HepG2 (cell line): ENCODE results near the gene CCL13. TPM values are rescaled to one million over a fixed set of nuclear protein-coding genes. Genes with fewer than 3 reads are reported as not detected.

Experiments used
- ATAC-seq: fragments of 200-7000 bp; cut with Tn5 transposase; 3 replicates; pipeline ENCODE4 v1.9.1; 2020; ENCODE audit warnings: mild to moderate bottlenecking, moderate library complexity
- BruUV-seq: library from RNA; stranded (reverse); fragments of 400-500 nt; replicated peaks from 2 replicates; lab custom pipeline; 2021; lab: Mats Ljungman, UMichigan
- CTCF ChIA-PET: fragments of 300-600 bp; formaldehyde crosslinking; extraction: SDS; loops from one replicate; lab custom pipeline; 2021; ENCODE audit warnings: low total read pairs, inconsistent platforms, low intra/inter-chr PET ratio; lab: Yijun Ruan, JAX
- POLR2A ChIA-PET: fragments of 350-600 bp; sonication (Branson Sonifier 250); formaldehyde crosslinking; loops from one replicate; lab custom pipeline; 2020; ENCODE audit warnings: antibody characterized with exemption, inconsistent platforms; lab: Yijun Ruan, JAX
- DNase-seq: peaks from one replicate; pipeline ENCODE4 v3.0.0-alpha.2; 2015; ENCODE audit warnings: low spot score
- FAIRE-seq: peaks from 3 replicates; lab custom pipeline; 2011; peaks lifted over from hg19 to GRCh38; lab: Jason Lieb, UNC
- H2AFZ ChIP-seq: one replicate; pipeline ENCODE4 v1.6.1; 2011; ENCODE audit warnings: low read length, inconsistent platforms
- H3K27ac ChIP-seq: fragments of 300-600 bp; 3 replicates; pipeline ENCODE4 v1.8.0; 2011; ENCODE audit warnings: mixed run types, mild to moderate bottlenecking, mixed read lengths, low read length, inconsistent platforms; ENCODE audit not compliant: insufficient read depth; ENCODE audit errors: extremely low read length
- H3K27me3 ChIP-seq, 2 experiments: fragments of 200-600 bp in 1 of 2; 2 replicates in 1 of 2; 3 replicates in 1 of 2; pipeline versions ENCODE4 v1.6.0 to v1.8.0; 2011; ENCODE audit warnings: low read length in 2 of 2, mild to moderate bottlenecking in 2 of 2, moderate library complexity in 2 of 2, inconsistent platforms in 1 of 2; ENCODE audit not compliant: insufficient read depth in 2 of 2, control insufficient read depth in 1 of 2
- H3K36me3 ChIP-seq, 2 experiments: fragments of 200-600 bp in 1 of 2; replicated peaks in 1 of 2; 2 replicates in 1 of 2; 3 replicates in 1 of 2; pipeline versions ENCODE4 v1.5.1 to v1.8.0; 2011; ENCODE audit warnings: low read length in 2 of 2, inconsistent platforms in 1 of 2; ENCODE audit not compliant: insufficient read depth in 2 of 2, control insufficient read depth in 1 of 2
- H3K4me1 ChIP-seq: 2 replicates; pipeline ENCODE4 v1.5.1; 2012; ENCODE audit warnings: low read length, inconsistent platforms; ENCODE audit not compliant: insufficient read depth
- H3K4me2 ChIP-seq: 2 replicates; pipeline ENCODE4 v1.6.0; 2011; ENCODE audit warnings: low read depth, low read length, inconsistent platforms
- H3K4me3 ChIP-seq, 3 experiments: fragments of 200-600 bp in 1 of 3; sonication (generic), shearing (Covaris generic) in 1 of 3; replicated peaks in 1 of 3; 2 replicates each; pipeline ENCODE4 v1.5.1; 2011 to 2016; ENCODE audit warnings: low read length in 3 of 3, inconsistent platforms in 2 of 3, low read depth in 2 of 3, mild to moderate bottlenecking in 2 of 3, control low read depth in 1 of 3, mixed read lengths in 1 of 3; ENCODE audit not compliant: insufficient read depth in 1 of 3
- H3K79me2 ChIP-seq: one replicate; pipeline ENCODE4 v1.6.1; 2011; ENCODE audit warnings: low read length, inconsistent platforms; ENCODE audit not compliant: insufficient read depth
- H3K9ac ChIP-seq: 2 replicates; pipeline ENCODE4 v1.6.0; 2011; ENCODE audit warnings: mild to moderate bottlenecking, low read depth, low read length, inconsistent platforms; ENCODE audit not compliant: insufficient read depth
- H3K9me3 ChIP-seq: 2 replicates; pipeline ENCODE4 v1.5.1; 2012; ENCODE audit warnings: mild to moderate bottlenecking, low read length
- H4K20me1 ChIP-seq: 2 replicates; pipeline ENCODE4 v1.6.0; 2011; ENCODE audit warnings: inconsistent platforms, mild to moderate bottlenecking, low read length, moderate library complexity; ENCODE audit not compliant: insufficient read depth
- ATAD3A ChIP-seq: sonication (generic); formaldehyde crosslinking; IDR thresholded peaks from 2 replicates; pipeline ENCODE4 v1.4.0; 2020; ENCODE audit warnings: missing genetic modification reagents
- FOSL1 ChIP-seq: sonication (generic); formaldehyde crosslinking; IDR thresholded peaks from 2 replicates; pipeline ENCODE4 v1.9.0; 2021; ENCODE audit warnings: missing genetic modification reagents, borderline replicate concordance
- FOXP1 ChIP-seq, 2 experiments: fragments of 450-650 bp in 1 of 2; IDR thresholded peaks; 2 replicates each; pipeline ENCODE4 v1.6.1; 2017 to 2018; ENCODE audit warnings: antibody characterized with exemption in 1 of 2
- ISX ChIP-seq: sonication (generic); formaldehyde crosslinking; conservative IDR thresholded peaks from 2 replicates; pipeline ENCODE4 v1.5.0; 2020; ENCODE audit warnings: missing genetic modification reagents
- KAT8 ChIP-seq: IDR thresholded peaks from 2 replicates; pipeline ENCODE4 v1.6.1; 2016; ENCODE audit warnings: missing genetic modification reagents, missing compliant biosample characterization
- MIER2 ChIP-seq: IDR thresholded peaks from 2 replicates; pipeline ENCODE4 v1.6.1; 2016; ENCODE audit warnings: missing biosample characterization, missing genetic modification reagents
- NCOA1 ChIP-seq: sonication (generic); formaldehyde crosslinking; IDR thresholded peaks from 2 replicates; pipeline ENCODE4 v1.9.0; 2021; ENCODE audit warnings: missing genetic modification reagents
- PAXIP1 ChIP-seq: sonication (generic); formaldehyde crosslinking; conservative IDR thresholded peaks from 2 replicates; pipeline ENCODE4 v1.4.0; 2020; ENCODE audit warnings: mild to moderate bottlenecking, missing genetic modification reagents, moderate library complexity
- POLR2G ChIP-seq: fragments of 200-400 bp; formaldehyde crosslinking; IDR thresholded peaks from 2 replicates; pipeline ENCODE4 v1.6.1; 2018; ENCODE audit warnings: mild to moderate bottlenecking, low read depth, low read length, moderate library complexity
- SMARCE1 ChIP-seq: fragments of 450-650 bp; IDR thresholded peaks from 2 replicates; pipeline ENCODE4 v1.6.1; 2017; ENCODE audit warnings: borderline replicate concordance
- TEAD3 ChIP-seq: optimal IDR thresholded peaks from 2 replicates; pipeline ENCODE3; 2016; ENCODE audit warnings: borderline replicate concordance
- ZFP1 ChIP-seq: IDR thresholded peaks from 2 replicates; pipeline ENCODE4 v1.6.1; 2016
- ZFP90 ChIP-seq: sonication (generic); formaldehyde crosslinking; IDR thresholded peaks from 2 replicates; pipeline ENCODE4 v1.8.0; 2022; ENCODE audit warnings: missing genetic modification reagents, mild to moderate bottlenecking, inconsistent platforms, borderline replicate concordance
- ZNF292 ChIP-seq: sonication (generic); formaldehyde crosslinking; IDR thresholded peaks from 2 replicates; pipeline ENCODE4 v1.8.1; 2022; ENCODE audit warnings: mild to moderate bottlenecking, low read depth, missing genetic modification reagents, borderline replicate concordance
- WGBS: methylation state at CpG from one replicate; pipeline ENCODE4 v1.1.6; 2017; ENCODE audit warnings: low lambda C conversion rate; 5-methylcytosine and 5-hydroxymethylcytosine counted together
- in situ Hi-C: cut with HindIII; loops from 2 replicates; pipeline ENCODE4 v1.10.0; 2017; ENCODE audit warnings: low pct_unique_long_range_greater_than_20kb; ENCODE audit not compliant: extremely low pct_ligation_motif_present
- intact Hi-C: fragments of 100-400 bp; cut with micrococcal nuclease; formaldehyde crosslinking; loops from one replicate; pipeline ENCODE4 v1.10.0; 2022; ENCODE audit not compliant: unreplicated experiment
- polyA plus RNA-seq, 8 experiments: library from polyadenylated mRNA; depleted of rRNA in 3 of 8; stranded (reverse) in 7 of 8; unstranded in 1 of 8; fragments of >200 nt; fragmentation: Illumina TruSeq in 4 of 8; extraction: Trizol in 4 of 8; gene quantifications; 2 replicates each; pipeline versions ENCODE4 v1.2.1 to v1.2.3, GENCODE V29; 2011 to 2016; ENCODE audit warnings: low read depth in 4 of 8, missing spikeins in 1 of 8, mixed read lengths in 1 of 8; ENCODE audit not compliant: insufficient read depth in 1 of 8
- total RNA-seq, 5 experiments: library from RNA; depleted of rRNA; stranded (reverse); fragments of >200 nt; fragmentation: Illumina TruSeq; extraction: Trizol; gene quantifications; 2 replicates each; pipeline ENCODE4 v1.2.3, GENCODE V29; 2016; ENCODE audit warnings: low read depth in 1 of 5

CCL13 gene
- total and polyA plus RNA-seq, 2 of the 13 experiments (the other 11 are each of a cell fraction or from before 2014, with no cell fraction given): not detected

GRCh38 chr17:34371405-34372100 is 15.3 kb downstream of the CCL13 start:
- intact Hi-C loops: no loop called here

GRCh38 chr17:34374457-34374856 is 18.2 kb downstream of the CCL13 start:
- no peak overlapping the region for H3K27ac ChIP-seq
- DNase-seq (no peak), ATAC-seq (no peak), FAIRE-seq (no peak)
- H3K9ac ChIP-seq: no peak overlapping the region
- H3K36me3 ChIP-seq: no peaks in the 10 kb centered on the region
- H2AFZ ChIP-seq: no peak overlapping the region
- no peak overlapping the region for H3K4me3 ChIP-seq
- H3K9me3 ChIP-seq: no peaks in the 10 kb centered on the region
- in situ Hi-C loops: no loop called here
- no peaks in the 10 kb centered on the region; a peak in 1 of 5 replicates for H3K27me3 ChIP-seq
- no peak overlapping the region for H3K4me2 ChIP-seq
- POLR2A ChIA-PET: no interaction called here
- H3K4me1 ChIP-seq: no peaks in the 10 kb centered on the region
- intact Hi-C loops: no loop called here
- H3K79me2 ChIP-seq: no peaks in the 10 kb centered on the region
- TF ChIP-seq SMARCE1 (no peak), MIER2 (CRISPR knock-in tag) (no peak), ATAD3A (CRISPR knock-in tag) (no peak), ZNF292 (CRISPR knock-in tag) (no peak), KAT8 (CRISPR knock-in tag) (no peak), PAXIP1 (CRISPR knock-in tag) (no peak), ZFP1 (CRISPR knock-in tag) (no peak), POLR2G (no peak), ISX (CRISPR knock-in tag) (no peak), FOSL1 (CRISPR knock-in tag) (no peak), ZFP90 (CRISPR knock-in tag) (no peak), FOXP1 (IDR thresholded peaks at IDR 0.05) (no peak), FOXP1 (CRISPR knock-in tag; IDR thresholded peaks at IDR 0.05) (no peak)
- no peaks in the 10 kb centered on the region for H4K20me1 ChIP-seq
- CTCF ChIA-PET: no interaction called here
- 21% methylated on average over 5 of the region's 5 CpGs for WGBS
- BruUV-seq: no TSS peak

More at GRCh38 chr17:34371405-34372100, 15.3 kb downstream of the CCL13 start:
- Histone ChIP-seq H3K79me2 (no peaks in the 10 kb centered on the region), H3K4me2 (no peak overlapping the region), H4K20me1 (no peaks in the 10 kb centered on the region), H3K36me3 (no peaks in the 10 kb centered on the region)
- CTCF ChIA-PET: no interaction called here
- no TSS peak for BruUV-seq
- TF ChIP-seq TEAD3 (CRISPR knock-in tag): no peak
- no peak for TF ChIP-seq NCOA1 (CRISPR knock-in tag)
- TF ChIP-seq, all 625 proteins: peak for 0
- Histone ChIP-seq H3K4me3 (no peak overlapping the region), H3K9ac (no peak overlapping the region), H3K27me3 (peaks cover 0 to 7% of the 10 kb centered on the region in 2 experiments; a peak in 1 of 5 replicates), H2AFZ (no peak overlapping the region), H3K9me3 (no peaks in the 10 kb centered on the region), H3K4me1 (0 out of 2 replicates have a peak, but pooled peaks cover 7% of the 10 kb centered on the region), H3K27ac (no peak overlapping the region)
- POLR2A ChIA-PET: no interaction called here
- ATAC-seq: no peak
- DNase-seq: no peak
- in situ Hi-C loops: no loop called here
- 10% methylated on average over 3 of the region's 3 CpGs for WGBS
- FAIRE-seq: no peak
